LNCaP clone FGC (cell line): ENCODE measurements around the gene CTSC.

ENCODE experiments used
- DNase-seq: peaks from one replicate; pipeline ENCODE4 v3.0.0-alpha.2; 2011; ENCODE audit warnings: low read depth
- H3K4me3 ChIP-seq: 2 replicates; pipeline ENCODE4 v1.5.1; 2011; ENCODE audit warnings: mild to moderate bottlenecking, low read depth, low read length, control low read depth
- TF ChIP-seq, protein P1 (sequence below): IDR thresholded peaks from 2 replicates; pipeline ENCODE4 v1.5.1; 2012; ENCODE audit warnings: mild to moderate bottlenecking; ENCODE audit not compliant: control insufficient read depth, insufficient read depth; ENCODE audit errors: extremely low read depth

CTSC gene

DNA sequence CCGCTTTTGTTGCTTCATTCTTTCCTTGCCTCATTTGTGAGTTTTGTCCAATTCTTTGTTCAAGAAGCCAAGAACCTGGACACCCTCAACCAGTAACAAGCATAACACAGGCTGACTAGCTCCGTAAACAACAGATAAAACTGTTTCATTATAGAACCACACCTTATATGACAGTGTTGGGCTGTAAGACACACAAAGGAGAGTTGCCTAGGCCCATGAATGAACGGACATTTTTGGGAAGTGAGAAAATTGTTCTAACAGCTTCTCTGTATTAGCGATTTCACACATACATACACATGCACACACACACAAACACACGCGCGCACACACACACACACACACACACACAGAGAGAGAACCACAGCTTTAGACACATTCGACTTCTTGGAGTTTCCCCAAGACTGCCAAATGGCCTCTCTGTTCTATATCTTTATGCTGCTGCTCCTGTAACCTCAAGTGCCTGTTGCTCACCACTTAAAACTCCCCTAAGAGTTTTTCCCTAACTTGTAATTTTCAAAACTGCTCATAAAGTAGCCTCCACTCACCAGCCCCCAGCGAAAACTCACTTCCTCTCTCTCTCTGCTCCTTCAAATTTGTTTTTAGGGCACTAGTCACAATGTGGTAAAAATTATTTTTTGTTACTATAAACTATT lies 35.9 kb downstream of the CTSC start:
- no peak overlapping the region for H3K4me3 ChIP-seq
- DNase-seq = no peak
- TF ChIP-seq, protein P1, sequence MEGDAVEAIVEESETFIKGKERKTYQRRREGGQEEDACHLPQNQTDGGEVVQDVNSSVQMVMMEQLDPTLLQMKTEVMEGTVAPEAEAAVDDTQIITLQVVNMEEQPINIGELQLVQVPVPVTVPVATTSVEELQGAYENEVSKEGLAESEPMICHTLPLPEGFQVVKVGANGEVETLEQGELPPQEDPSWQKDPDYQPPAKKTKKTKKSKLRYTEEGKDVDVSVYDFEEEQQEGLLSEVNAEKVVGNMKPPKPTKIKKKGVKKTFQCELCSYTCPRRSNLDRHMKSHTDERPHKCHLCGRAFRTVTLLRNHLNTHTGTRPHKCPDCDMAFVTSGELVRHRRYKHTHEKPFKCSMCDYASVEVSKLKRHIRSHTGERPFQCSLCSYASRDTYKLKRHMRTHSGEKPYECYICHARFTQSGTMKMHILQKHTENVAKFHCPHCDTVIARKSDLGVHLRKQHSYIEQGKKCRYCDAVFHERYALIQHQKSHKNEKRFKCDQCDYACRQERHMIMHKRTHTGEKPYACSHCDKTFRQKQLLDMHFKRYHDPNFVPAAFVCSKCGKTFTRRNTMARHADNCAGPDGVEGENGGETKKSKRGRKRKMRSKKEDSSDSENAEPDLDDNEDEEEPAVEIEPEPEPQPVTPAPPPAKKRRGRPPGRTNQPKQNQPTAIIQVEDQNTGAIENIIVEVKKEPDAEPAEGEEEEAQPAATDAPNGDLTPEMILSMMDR = no peak

DNA sequence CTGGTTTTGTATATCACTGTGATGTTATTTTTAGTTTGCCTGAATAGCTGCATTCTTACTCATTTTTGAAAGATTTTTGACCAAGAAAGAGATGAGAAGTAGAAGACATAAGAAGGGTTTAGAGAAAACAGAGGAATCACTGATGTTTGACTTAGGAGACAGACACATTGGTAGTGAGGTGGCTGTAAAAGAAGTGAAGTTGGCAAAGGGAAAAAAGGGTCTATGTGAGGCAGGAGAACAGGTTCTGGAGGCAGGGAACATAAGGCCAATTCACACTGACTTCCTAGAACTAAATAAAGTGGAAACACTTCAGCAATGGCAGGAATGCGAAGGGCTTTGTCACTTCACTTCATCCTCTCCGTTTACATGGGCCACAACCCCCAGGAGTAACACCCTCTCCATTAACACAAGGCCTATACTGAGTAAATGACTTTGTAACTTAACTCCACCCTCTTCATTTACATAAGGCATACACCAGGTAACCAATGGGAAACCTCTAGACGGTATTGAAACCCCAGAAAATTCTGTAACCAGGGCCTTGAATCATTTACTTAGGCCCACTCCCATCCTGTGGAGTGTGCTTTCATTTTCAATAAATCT lies 36.5 kb downstream of the CTSC start:
- DNase-seq = no peak
- no peak overlapping the region for H3K4me3 ChIP-seq
- TF ChIP-seq, protein P1 = no peak

DNA sequence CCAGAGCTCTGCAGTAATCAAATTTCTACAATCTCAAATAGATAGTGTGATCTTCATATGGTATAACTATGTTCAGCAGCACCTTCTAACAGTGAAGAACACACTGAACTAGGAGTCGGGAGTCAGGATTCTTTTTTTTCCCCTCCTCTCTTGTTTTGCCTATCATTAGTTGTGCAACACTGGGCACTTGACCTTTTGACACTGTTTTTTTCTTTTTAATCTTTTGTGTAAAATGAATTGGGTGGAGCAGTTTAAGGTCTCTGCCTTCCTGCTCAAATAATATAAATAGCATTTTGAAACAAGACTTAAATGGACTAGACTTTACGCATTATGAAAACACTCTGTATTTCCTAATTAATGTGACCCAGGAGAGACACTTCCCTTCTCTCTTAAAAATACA lies 39.7 kb downstream of the CTSC start:
- no peak overlapping the region for H3K4me3 ChIP-seq
- DNase-seq = no peak
- TF ChIP-seq, protein P1 = no peak

DNA sequence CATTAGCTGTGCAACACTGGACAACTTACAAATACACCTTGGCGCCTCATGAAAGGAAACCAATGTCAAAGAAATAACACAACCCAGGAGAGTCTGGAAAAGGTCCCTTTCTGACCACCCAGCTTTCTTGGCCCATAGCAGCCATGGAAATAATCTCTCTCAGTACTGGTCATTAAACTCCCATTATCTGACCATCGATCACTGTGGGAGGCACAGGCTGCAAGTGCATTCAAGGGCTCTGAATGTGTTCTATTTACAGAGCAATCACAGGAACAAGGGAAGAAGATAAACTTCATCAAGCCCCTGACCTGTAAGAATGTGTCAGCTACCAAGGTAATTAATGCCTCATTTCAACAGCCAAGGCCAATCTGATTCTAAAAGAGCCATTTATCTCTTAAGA lies 40.1 kb downstream of the CTSC start:
- DNase-seq = no peak
- TF ChIP-seq, protein P1 = no peak
- H3K4me3 ChIP-seq = no peak overlapping the region

DNA sequence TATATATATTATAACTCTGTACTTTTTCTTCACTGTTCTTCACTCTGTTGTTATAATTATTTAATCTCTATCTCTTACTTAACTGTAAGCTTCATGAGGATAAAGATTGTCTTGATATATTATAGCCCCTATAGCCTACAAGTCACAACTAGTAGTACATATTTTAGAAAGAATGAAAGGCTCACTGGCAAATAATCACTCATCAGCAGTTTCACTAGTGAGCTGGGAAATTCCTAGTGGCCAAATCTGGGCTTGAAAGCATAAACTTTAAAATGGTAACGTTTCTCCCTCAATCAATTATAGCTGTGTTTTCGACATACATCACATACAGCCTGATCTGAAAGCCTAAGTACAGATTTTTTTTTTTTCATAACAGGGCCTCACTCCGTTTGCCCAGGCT lies 42.5 kb downstream of the CTSC start:
- TF ChIP-seq, protein P1 = no peak
- DNase-seq = no peak

DNA sequence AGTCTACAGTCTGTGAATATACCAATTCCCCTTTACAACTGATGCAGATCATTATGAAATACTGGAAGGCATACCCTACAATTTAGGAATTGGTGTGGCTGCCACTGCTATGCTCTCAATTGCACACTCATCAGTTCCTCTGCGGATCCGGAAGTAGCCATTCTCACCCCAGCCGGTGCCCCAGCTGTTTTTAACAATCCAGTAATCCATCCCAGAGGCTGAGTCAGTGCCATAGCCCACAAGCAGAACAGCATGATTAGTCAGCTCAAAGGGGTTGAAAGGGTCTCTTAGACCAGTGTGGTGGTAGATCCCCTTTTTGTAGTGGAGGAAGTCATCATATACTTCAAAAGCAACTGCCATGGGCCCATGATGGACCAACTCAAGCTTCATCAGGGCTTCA lies 43.6 kb downstream of the CTSC start:
- H3K4me3 ChIP-seq = no peak overlapping the region
- TF ChIP-seq, protein P1 = no peak
- DNase-seq = no peak

More for the DNA sequence above, 42.5 kb downstream of the CTSC start:
- H3K4me3 ChIP-seq = no peak overlapping the region

DNA sequence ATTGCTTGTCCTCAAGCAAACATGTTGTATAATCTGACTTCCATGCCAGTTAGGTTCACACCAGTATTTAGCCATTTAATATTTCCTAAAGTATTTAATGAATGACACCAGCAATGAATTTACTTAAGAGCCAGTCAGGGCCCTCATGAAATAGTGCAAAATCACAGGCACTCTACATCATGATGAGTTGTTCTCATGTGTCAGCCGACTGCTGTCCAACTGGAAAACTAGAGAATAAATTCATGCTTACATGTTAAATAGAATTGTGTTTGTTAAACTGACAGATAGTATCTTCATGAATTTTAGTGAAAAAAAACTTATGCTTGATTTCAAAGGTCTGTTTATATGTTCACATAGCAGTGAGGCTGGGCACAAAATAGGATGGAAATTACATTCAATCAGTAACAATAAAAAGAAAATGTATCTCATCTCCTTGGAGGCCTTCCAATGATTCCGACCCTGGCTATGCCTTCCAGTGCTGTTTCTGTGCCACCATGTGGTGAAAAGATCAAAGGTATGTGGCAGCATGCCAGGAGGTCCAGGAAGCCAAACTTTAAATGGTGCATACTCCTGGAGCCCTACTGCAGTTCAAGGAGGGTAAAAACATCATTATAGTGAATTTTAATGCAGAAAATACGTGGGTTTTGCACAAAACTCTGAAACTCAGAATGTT lies 45.2 kb downstream of the CTSC start:
- H3K4me3 ChIP-seq = no peak overlapping the region
- peak; percentile 6 for DNase-seq
- TF ChIP-seq, protein P1 = peak; percentile 34; the same call in 1 of the 2 replicates
